Activated T-helper 1 cell treated with anti-CD3 and anti-CD28 coated beads, Interleukin-2, amount 50 U/mL, for 16 hours (primary cell): ENCODE results near the gene SIPA1L3.
"Not testable (repeated sequence)": the region's sequence is repeated elsewhere in the genome, so short reads cannot be mapped to it uniquely, and the experiment has no call there.

Experiments used
- DNase-seq, 2 donors: peaks; one replicate each; pipeline ENCODE4 v3.0.0-alpha.2; 2020; ENCODE audit warnings: low read depth in 1 of 2, low spot score in 1 of 2

The SIPA1L3 gene

GRCh38 chr19:37914908-37915307 lies 7.9 kb downstream of the SIPA1L3 start:
- DNase-seq: no peak

- DNase-seq: no peak
These were observed 13.8 kb downstream of the SIPA1L3 start for GRCh38 chr19:37920591-37921450.

GRCh38 chr19:37924573-37924972 lies 17.6 kb downstream of the SIPA1L3 start:
- DNase-seq: not testable (repeated sequence)

- DNase-seq: no peak
These were observed 18.2 kb downstream of the SIPA1L3 start for GRCh38 chr19:37925212-37925611.

GRCh38 chr19:37926255-37926654 lies 19.2 kb downstream of the SIPA1L3 start:
- no peak for DNase-seq

- DNase-seq: no peak
These were observed 19.7 kb downstream of the SIPA1L3 start for GRCh38 chr19:37926711-37927110.

GRCh38 chr19:37928527-37929286 lies 21.7 kb downstream of the SIPA1L3 start:
- no peak for DNase-seq

- DNase-seq: no peak
These were observed 22.4 kb downstream of the SIPA1L3 start for GRCh38 chr19:37929355-37929923.

GRCh38 chr19:37930416-37930815 lies 23.4 kb downstream of the SIPA1L3 start:
- no peak for DNase-seq

- DNase-seq: no peak
These were observed 25.1 kb downstream of the SIPA1L3 start for GRCh38 chr19:37931881-37932655.

GRCh38 chr19:37932985-37933936 lies 26.3 kb downstream of the SIPA1L3 start:
- DNase-seq: no peak

GRCh38 chr19:37933937-37934358 lies 26.9 kb downstream of the SIPA1L3 start:
- no peak for DNase-seq

- no peak for DNase-seq
These were observed 28.3 kb downstream of the SIPA1L3 start for GRCh38 chr19:37935341-37935740.

- DNase-seq: no peak
These were observed 29.2 kb downstream of the SIPA1L3 start for GRCh38 chr19:37936166-37936565.

- DNase-seq: no peak
These were observed 29.9 kb downstream of the SIPA1L3 start for GRCh38 chr19:37936886-37937285.

- no peak for DNase-seq
These were observed 31.3 kb downstream of the SIPA1L3 start for GRCh38 chr19:37938353-37938752.

GRCh38 chr19:37941782-37942515 lies 34.9 kb downstream of the SIPA1L3 start:
- DNase-seq: no peak

- DNase-seq: no peak
These were observed 35.5 kb downstream of the SIPA1L3 start for GRCh38 chr19:37942516-37942902.

GRCh38 chr19:37943480-37943879 lies 36.5 kb downstream of the SIPA1L3 start:
- no peak for DNase-seq
